ENCODE results near the gene PAPPA.

GRCh38 chr9:116332090-116332489, 178.5 kb downstream of the PAPPA start:
- TF ChIP-seq POLR2A (IDR thresholded peaks at IDR 0.05; ENCODE audit: low read length) (no peak), GATA1 (IDR thresholded peaks at IDR 0.05; ENCODE audit: low read depth, low read length) (no peak)
